ENCODE measurements around the gene CASKIN2. TPM values are rescaled to one million over a fixed set of nuclear protein-coding genes. Genes with fewer than 3 reads are reported as not detected.

Gene CASKIN2
- total and polyA plus RNA-seq, 2 of the 4 experiments (the other 2 are of a cell fraction) = 2.9 to 6.9 TPM

DNA sequence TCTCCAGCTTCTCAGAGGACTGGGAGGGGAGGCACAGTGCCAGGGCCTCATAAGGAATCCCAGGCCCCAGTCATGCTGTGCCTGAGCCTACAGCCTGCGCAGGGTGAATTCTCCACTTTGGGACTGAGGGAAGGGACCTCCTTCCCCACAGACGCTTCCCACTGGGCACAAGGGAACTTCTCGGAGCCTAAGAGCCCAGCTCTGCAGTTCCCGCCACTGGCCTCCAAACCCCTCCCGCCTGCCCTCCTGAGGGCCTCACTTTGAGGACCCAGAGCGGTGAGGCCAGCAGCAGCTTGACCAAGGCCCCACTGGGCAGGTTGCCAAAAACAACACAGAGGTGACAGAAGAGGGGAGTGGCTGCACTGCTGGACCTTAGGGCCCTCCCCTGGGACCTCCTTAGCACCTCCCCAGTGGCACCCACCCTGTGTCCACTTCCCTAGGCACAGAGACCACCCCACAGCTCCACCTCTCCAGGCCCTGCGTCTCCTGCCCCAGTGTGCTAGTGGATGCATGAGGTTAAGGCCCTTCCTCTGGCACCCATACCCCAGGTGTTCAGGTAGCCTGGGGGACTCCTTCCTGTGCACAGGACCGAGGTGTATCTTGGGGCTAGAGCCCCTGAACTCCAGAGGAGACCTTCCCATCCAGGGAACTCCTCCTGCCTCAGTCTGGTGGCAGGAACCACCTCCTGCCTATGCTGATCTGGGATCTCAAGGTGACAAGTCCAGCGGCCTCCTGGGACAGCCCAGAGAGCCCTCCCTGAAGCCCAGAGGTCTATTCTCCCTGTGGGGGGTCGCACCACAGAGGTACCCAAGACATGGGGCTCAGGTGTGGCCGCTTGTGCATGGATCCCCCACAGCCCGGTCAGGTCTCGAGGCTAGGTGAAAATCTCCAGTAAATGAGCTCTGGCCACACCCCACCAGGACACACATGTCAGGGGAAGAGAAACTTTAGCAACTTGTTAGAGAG, 3.4 kb downstream of the CASKIN2 start:
- POLR2A ChIA-PET (ENCODE audit: unreplicated experiment) = no interaction called here
- Histone ChIP-seq H2BK5ac (ENCODE audit: low read depth, low read length, poor library complexity, severe bottlenecking) (no peak overlapping the region), H3K56ac (ENCODE audit: extremely low read depth, insufficient read depth, low read length) (no peak overlapping the region), H3K4me2 (ENCODE audit: low read depth, low read length) (no peak overlapping the region), H2AFZ (replicated peaks; ENCODE audit: low read length, poor library complexity) (no peak overlapping the region), H3K4ac (ENCODE audit: low read depth, low read length) (no peak overlapping the region), H2AK9ac (replicated peaks; ENCODE audit: low read depth, low read length, poor library complexity) (peak overlapping the region; percentile 44), H3K23ac (ENCODE audit: low read depth, low read length) (no peak overlapping the region), H2BK20ac (ENCODE audit: low read depth, low read length) (no peak overlapping the region), H2BK120ac (ENCODE audit: low read depth, low read length) (no peak overlapping the region), H3K79me1 (ENCODE audit: low read depth in 1 of 2, low read length in 2 of 2) (peaks cover 30 to 69% of the 10 kb centered on the region in 2 experiments), H3K27me3 (ENCODE audit: control insufficient read depth, insufficient read depth, low read length) (no peaks in the 10 kb centered on the region), H2BK15ac (ENCODE audit: low read depth, low read length) (no peak overlapping the region), H4K20me1 (ENCODE audit: insufficient read depth, low read length) (peaks cover 36% of the 10 kb centered on the region), H3K27ac (ENCODE audit: insufficient read depth, low read length) (no peak overlapping the region), H3K4me3 (ENCODE audit: insufficient read depth, low read depth, low read length) (no peak overlapping the region), H3K4me1 (ENCODE audit: control insufficient read depth, insufficient read depth, low read length) (peaks cover 11% of the 10 kb centered on the region), H3K9me3 (ENCODE audit: control insufficient read depth, insufficient read depth, low read length) (no peaks in the 10 kb centered on the region), H3K18ac (ENCODE audit: low read depth, low read length) (no peak overlapping the region), H3K9me1 (ENCODE audit: insufficient read depth, low read length) (peaks cover 9% of the 10 kb centered on the region; the same call in 1 of the 2 replicates), H3K9ac (ENCODE audit: low read depth, low read length) (no peak overlapping the region), H3K36me3 (ENCODE audit: control insufficient read depth, insufficient read depth, low read length) (peaks cover 20% of the 10 kb centered on the region), H4K8ac (ENCODE audit: low read depth in 2 of 2, low read length in 2 of 2) (no peak overlapping the region), H3K14ac (replicated peaks; ENCODE audit: low read depth, low read length) (no peak overlapping the region), H4K91ac (ENCODE audit: insufficient read depth, low read depth, low read length) (no peak overlapping the region), H4K5ac (ENCODE audit: low read depth, low read length) (no peak overlapping the region), H2AK5ac (ENCODE audit: low read depth, low read length) (no peak overlapping the region)
- dilution Hi-C loops (cut with HindIII; ENCODE audit: low sequenced_read_pairs, unreplicated experiment) = no loop called here
- intact Hi-C loops (cut with micrococcal nuclease) = loop anchor here (10.0 kb wide), 1 partner anchor 237 kb away; the partner anchor contains the start of gene MIF4GD
- no TSS peak for BruUV-seq (replicated peaks)
- ATAC-seq (ENCODE audit: low read depth) (no peak), DNase-seq (no peak)
- CTCF ChIA-PET = no interaction called here
- in situ Hi-C loops (cut with MboI; ENCODE audit: low sequenced_read_pairs) = loop anchor here (5.0 kb wide), 1 partner anchor 85 kb away; no protein-coding TSS in a partner anchor
- WGBS, 2 experiments (ENCODE audit: extremely low coverage in 2 of 2, insufficient read length in 1 of 2) = 73% methylated on average over 5 of the region's 13 CpGs; no CpG with 5 or more reads in 1 of the 2 experiments
- TF ChIP-seq RFX5 (IDR thresholded peaks at IDR 0.05; ENCODE audit: low read depth, low read length) (no peak), CEBPB (IDR thresholded peaks at IDR 0.05; ENCODE audit: low read depth, low read length) (no peak), CHD1 (IDR thresholded peaks at IDR 0.05; ENCODE audit: low read depth, low read length) (no peak), BHLHE40 (IDR thresholded peaks at IDR 0.05; ENCODE audit: low read depth, low read length) (no peak), RCOR1 (IDR thresholded peaks at IDR 0.05; ENCODE audit: insufficient replicate concordance, low read length) (no peak), MAFK (IDR thresholded peaks at IDR 0.05; ENCODE audit: low read depth, low read length) (no peak), RAD21 (IDR thresholded peaks at IDR 0.05; ENCODE audit: low read length) (no peak), POLR2A (IDR thresholded peaks at IDR 0.05; ENCODE audit: low read depth, low read length) (no peak), MXI1 (IDR thresholded peaks at IDR 0.05; ENCODE audit: borderline replicate concordance, low read depth, low read length) (no peak)
- TF ChIP-seq, protein P1, sequence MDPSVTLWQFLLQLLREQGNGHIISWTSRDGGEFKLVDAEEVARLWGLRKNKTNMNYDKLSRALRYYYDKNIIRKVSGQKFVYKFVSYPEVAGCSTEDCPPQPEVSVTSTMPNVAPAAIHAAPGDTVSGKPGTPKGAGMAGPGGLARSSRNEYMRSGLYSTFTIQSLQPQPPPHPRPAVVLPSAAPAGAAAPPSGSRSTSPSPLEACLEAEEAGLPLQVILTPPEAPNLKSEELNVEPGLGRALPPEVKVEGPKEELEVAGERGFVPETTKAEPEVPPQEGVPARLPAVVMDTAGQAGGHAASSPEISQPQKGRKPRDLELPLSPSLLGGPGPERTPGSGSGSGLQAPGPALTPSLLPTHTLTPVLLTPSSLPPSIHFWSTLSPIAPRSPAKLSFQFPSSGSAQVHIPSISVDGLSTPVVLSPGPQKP (IDR thresholded peaks at IDR 0.05; ENCODE audit: borderline replicate concordance, low read depth, low read length) = no peak

All from IMR-90 (cell line).